Neural progenitor cell (in vitro differentiated cells): ENCODE data around the gene RAB1A. TPM values are rescaled to one million over a fixed set of nuclear protein-coding genes. Genes with fewer than 3 reads are reported as not detected.

Experiments
- DNase-seq: peaks from one replicate; pipeline ENCODE4 v3.0.0-alpha.2; 2016; ENCODE audit warnings: low spot score
- H2AFZ ChIP-seq: fragments of 200-600 bp; sonication (generic); replicated peaks from 2 replicates; pipeline ENCODE4 v1.6.1; 2016; ENCODE audit warnings: antibody characterized with exemption
- H3F3A ChIP-seq: fragments of 200-600 bp; sonication (generic); 2 replicates; pipeline ENCODE4 v1.6.1; 2016; ENCODE audit warnings: antibody characterized with exemption, low read depth
- H3K27ac ChIP-seq: fragments of 200-600 bp; sonication (generic); 2 replicates; pipeline ENCODE4 v1.5.1; 2016; ENCODE audit warnings: mild to moderate bottlenecking
- H3K27me3 ChIP-seq: fragments of 200-600 bp; sonication (generic); 2 replicates; pipeline ENCODE4 v1.6.1; 2016; ENCODE audit warnings: mild to moderate bottlenecking, moderate library complexity
- H3K36me3 ChIP-seq: fragments of 200-600 bp; sonication (generic); 2 replicates; pipeline ENCODE4 v1.5.1; 2016
- H3K4me1 ChIP-seq: fragments of 200-600 bp; sonication (generic); 2 replicates; pipeline ENCODE4 v1.6.1; 2016; ENCODE audit warnings: mixed run types
- H3K4me2 ChIP-seq: fragments of 200-600 bp; sonication (generic); 2 replicates; pipeline ENCODE4 v1.6.1; 2016
- H3K4me3 ChIP-seq: fragments of 200-600 bp; sonication (generic); 2 replicates; pipeline ENCODE4 v1.5.1; 2016
- H3K79me2 ChIP-seq: fragments of 200-600 bp; sonication (generic); 2 replicates; pipeline ENCODE4 v1.6.1; 2016; ENCODE audit warnings: low read depth
- H3K9ac ChIP-seq: fragments of 200-600 bp; sonication (generic); 2 replicates; pipeline ENCODE4 v1.6.1; 2016
- H3K9me3 ChIP-seq: fragments of 200-600 bp; sonication (generic); 2 replicates; pipeline ENCODE4 v1.5.1; 2016; ENCODE audit warnings: low read depth
- H4K20me1 ChIP-seq: fragments of 200-600 bp; sonication (generic); 2 replicates; pipeline ENCODE4 v1.6.1; 2016; ENCODE audit warnings: low read depth
- H3K27ac Mint-ChIP-seq: 3 replicates; pipeline ENCODE4 v1.8.0; 2021; ENCODE audit warnings: mixed read lengths
- H3K27me3 Mint-ChIP-seq: 2 replicates; pipeline ENCODE4 v1.8.0; 2022; ENCODE audit warnings: low read depth, mild to moderate bottlenecking, inconsistent platforms, moderate library complexity, mixed read lengths; ENCODE audit not compliant: insufficient read depth
- H3K36me3 Mint-ChIP-seq: 3 replicates; pipeline ENCODE4 v1.8.0; 2021; ENCODE audit warnings: mixed read lengths
- H3K4me1 Mint-ChIP-seq: 3 replicates; pipeline ENCODE4 v1.8.0; 2021; ENCODE audit warnings: mixed read lengths
- H3K4me3 Mint-ChIP-seq: 3 replicates; pipeline ENCODE4 v1.8.0; 2021; ENCODE audit warnings: mild to moderate bottlenecking, moderate library complexity, mixed read lengths
- H3K9me3 Mint-ChIP-seq: 3 replicates; pipeline ENCODE4 v1.8.0; 2020; ENCODE audit warnings: mixed read lengths
- CTCF ChIP-seq: fragments of 200-600 bp; sonication (generic); IDR thresholded peaks from 2 replicates; pipeline ENCODE4 v1.5.1; 2017; ENCODE audit warnings: antibody characterized with exemption, mild to moderate bottlenecking
- EZH2 ChIP-seq: fragments of 200-600 bp; sonication (generic); IDR thresholded peaks from 2 replicates; pipeline ENCODE4 v1.6.1; 2017; ENCODE audit warnings: antibody characterized with exemption, mild to moderate bottlenecking, moderate library complexity
- EZH2phosphoT487 ChIP-seq: fragments of 200-600 bp; sonication (generic); IDR thresholded peaks from 2 replicates; pipeline ENCODE4 v1.6.1; 2017; ENCODE audit warnings: antibody characterized with exemption
- total RNA-seq: library from RNA; depleted of rRNA; stranded (reverse); fragments of >200 nt; gene quantifications from 2 replicates; pipeline ENCODE4 v1.2.3, GENCODE V29; 2015; ENCODE audit warnings: low replicate concordance

RAB1A gene
- total RNA-seq, 1 donor from 2014 or later = 100 TPM

DNA sequence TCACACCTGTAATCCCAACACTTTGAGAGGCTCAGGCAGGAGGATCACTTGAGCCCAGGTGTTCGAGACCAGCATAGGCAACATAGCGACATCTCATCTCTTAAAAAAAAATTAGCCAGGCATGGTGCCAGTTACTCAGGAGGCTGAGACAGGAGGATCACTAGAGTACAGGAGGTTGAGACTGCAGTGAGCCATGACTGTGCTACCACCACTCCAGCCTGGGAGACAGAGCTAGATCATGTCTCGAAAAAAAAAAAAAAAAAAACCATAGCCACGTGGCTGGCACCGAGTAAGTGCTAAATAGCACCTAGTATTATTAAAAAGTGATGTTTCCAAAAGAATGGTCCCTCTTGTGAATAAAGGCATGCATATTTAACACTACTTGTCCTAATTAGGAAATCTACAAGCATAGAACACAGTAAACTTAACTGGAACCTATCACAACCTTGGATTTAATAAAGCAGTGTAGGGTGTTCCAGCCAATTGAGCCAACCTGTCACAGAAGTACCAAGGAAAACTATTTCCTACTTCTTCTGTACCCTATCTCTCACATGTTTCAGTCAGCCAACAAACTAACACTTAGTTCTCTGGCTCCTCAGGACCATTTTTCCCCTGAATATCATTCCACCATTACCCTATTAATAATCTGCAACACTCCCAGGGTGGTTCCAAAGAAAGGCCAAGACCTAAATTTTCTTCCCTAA, 8.8 kb downstream of the RAB1A start:
- Histone ChIP-seq H3K4me2 (no peak overlapping the region), H3K79me2 (peaks cover 100% of the 10 kb centered on the region), H3K27ac (no peak overlapping the region), H3K27me3 (no peaks in the 10 kb centered on the region), H2AFZ (no peak overlapping the region), H3K9me3 (no peaks in the 10 kb centered on the region), H3F3A (no peaks in the 10 kb centered on the region), H3K4me3 (no peak overlapping the region), H3K36me3 (no peaks in the 10 kb centered on the region), H3K9ac (no peak overlapping the region), H4K20me1 (peaks cover 83% of the 10 kb centered on the region), H3K4me1 (no peaks in the 10 kb centered on the region)
- H3K9me3 Mint-ChIP-seq = no peaks in the 10 kb centered on the region
- no peak for TF ChIP-seq EZH2
- no peak for TF ChIP-seq EZH2phosphoT487
- no peak for TF ChIP-seq CTCF
- H3K36me3 Mint-ChIP-seq = peaks cover 6% of the 10 kb centered on the region
- H3K4me1 Mint-ChIP-seq = peaks cover 3% of the 10 kb centered on the region
- peaks cover 2% of the 10 kb centered on the region for H3K27me3 Mint-ChIP-seq
- no peak overlapping the region for H3K4me3 Mint-ChIP-seq
- no peak for DNase-seq
- H3K27ac Mint-ChIP-seq = no peak overlapping the region

GRCh38 chr2:65116645-65117044, 13.3 kb downstream of the RAB1A start:
- Mint-ChIP-seq H3K9me3 (peaks cover 2% of the 10 kb centered on the region), H3K27ac (no peak overlapping the region), H3K36me3 (peaks cover 9% of the 10 kb centered on the region), H3K27me3 (peaks cover 2% of the 10 kb centered on the region), H3K4me3 (no peak overlapping the region), H3K4me1 (peaks cover 5% of the 10 kb centered on the region)
- H3F3A ChIP-seq = no peaks in the 10 kb centered on the region
- H3K27ac ChIP-seq = no peak overlapping the region
- peaks cover 84% of the 10 kb centered on the region for H4K20me1 ChIP-seq
- no peaks in the 10 kb centered on the region for H3K27me3 ChIP-seq
- no peak overlapping the region for H3K9ac ChIP-seq
- H2AFZ ChIP-seq = no peak overlapping the region
- H3K9me3 ChIP-seq = no peaks in the 10 kb centered on the region
- H3K79me2 ChIP-seq = peaks cover 98% of the 10 kb centered on the region
- H3K36me3 ChIP-seq = no peaks in the 10 kb centered on the region
- DNase-seq = no peak
- no peak for TF ChIP-seq EZH2
- no peak for TF ChIP-seq EZH2phosphoT487
- no peak for TF ChIP-seq CTCF
- H3K4me3 ChIP-seq = no peak overlapping the region
- H3K4me1 ChIP-seq = no peaks in the 10 kb centered on the region
- H3K4me2 ChIP-seq = no peak overlapping the region

GRCh38 chr2:65114921-65115320, 15.0 kb downstream of the RAB1A start:
- DNase-seq = no peak
- no peaks in the 10 kb centered on the region for H3K27me3 ChIP-seq
- H2AFZ ChIP-seq = no peak overlapping the region
- no peaks in the 10 kb centered on the region for H3K4me1 ChIP-seq
- no peaks in the 10 kb centered on the region for H3K27me3 Mint-ChIP-seq
- H3K79me2 ChIP-seq = peaks cover 98% of the 10 kb centered on the region
- H3K4me3 ChIP-seq = no peak overlapping the region
- H3K27ac Mint-ChIP-seq = no peak overlapping the region
- no peak overlapping the region for H3K4me3 Mint-ChIP-seq
- peaks cover 10% of the 10 kb centered on the region for H3K36me3 Mint-ChIP-seq
- no peak overlapping the region for H3K4me2 ChIP-seq
- no peaks in the 10 kb centered on the region for H3K9me3 ChIP-seq
- no peaks in the 10 kb centered on the region for H3F3A ChIP-seq
- peaks cover 2% of the 10 kb centered on the region for H3K4me1 Mint-ChIP-seq
- H3K9ac ChIP-seq = no peak overlapping the region
- H3K36me3 ChIP-seq = no peaks in the 10 kb centered on the region
- no peak overlapping the region for H3K27ac ChIP-seq
- H4K20me1 ChIP-seq = peaks cover 75% of the 10 kb centered on the region
- H3K9me3 Mint-ChIP-seq = peaks cover 2% of the 10 kb centered on the region
- TF ChIP-seq EZH2 (no peak), CTCF (no peak), EZH2phosphoT487 (no peak)
